HepG2 (cell line): ENCODE measurements around the gene ZMIZ2. TPM values are rescaled to one million over a fixed set of nuclear protein-coding genes. Genes with fewer than 3 reads are reported as not detected.

Experiments used
- ADNP ChIP-seq: sonication (generic); formaldehyde crosslinking; IDR thresholded peaks from 2 replicates; pipeline ENCODE4 v1.4.0; 2020; ENCODE audit warnings: missing genetic modification reagents
- ARID2 ChIP-seq: sonication (generic); formaldehyde crosslinking; IDR thresholded peaks from 2 replicates; pipeline ENCODE4 v1.8.1; 2022; ENCODE audit warnings: mild to moderate bottlenecking, missing genetic modification reagents, borderline replicate concordance
- CCDC6 ChIP-seq: sonication (generic); formaldehyde crosslinking; IDR thresholded peaks from 2 replicates; pipeline ENCODE4 v1.8.1; 2022; ENCODE audit warnings: mild to moderate bottlenecking, missing genetic modification reagents, moderate library complexity
- FOXC1 ChIP-seq: sonication (generic); formaldehyde crosslinking; IDR thresholded peaks from 2 replicates; pipeline ENCODE4 v1.8.0; 2022; ENCODE audit warnings: mild to moderate bottlenecking, missing genetic modification reagents, borderline replicate concordance
- HNRNPL ChIP-seq: fragments of 200-400 bp; formaldehyde crosslinking; IDR thresholded peaks from 2 replicates; pipeline ENCODE4 v1.6.1; 2017; ENCODE audit warnings: mild to moderate bottlenecking, low read depth, low read length
- KAT7 ChIP-seq: IDR thresholded peaks from 2 replicates; pipeline ENCODE4 v1.6.1; 2018; ENCODE audit warnings: borderline replicate concordance, missing compliant biosample characterization
- MYNN ChIP-seq: sonication (generic); formaldehyde crosslinking; IDR thresholded peaks from 2 replicates; pipeline ENCODE4 v1.4.0; 2020; ENCODE audit warnings: mild to moderate bottlenecking, low read depth, missing genetic modification reagents
- NFYC ChIP-seq: IDR thresholded peaks from 2 replicates; pipeline ENCODE4 v1.6.1; 2016; ENCODE audit warnings: missing genetic modification reagents, missing compliant biosample characterization
- polyA plus RNA-seq, 8 experiments: library from polyadenylated mRNA; depleted of rRNA in 3 of 8; stranded (reverse) in 7 of 8; unstranded in 1 of 8; fragments of >200 nt; fragmentation: Illumina TruSeq in 4 of 8; extraction: Trizol in 4 of 8; gene quantifications; 2 replicates each; pipeline versions ENCODE4 v1.2.1 to v1.2.3, GENCODE V29; 2011 to 2016; ENCODE audit warnings: low read depth in 4 of 8, missing spikeins in 1 of 8, mixed read lengths in 1 of 8; ENCODE audit not compliant: insufficient read depth in 1 of 8
- total RNA-seq, 5 experiments: library from RNA; depleted of rRNA; stranded (reverse); fragments of >200 nt; fragmentation: Illumina TruSeq; extraction: Trizol; gene quantifications; 2 replicates each; pipeline ENCODE4 v1.2.3, GENCODE V29; 2016; ENCODE audit warnings: low read depth in 1 of 5
- TF ChIP-seq, protein P1 (sequence below): fragments of 450-650 bp; IDR thresholded peaks from 2 replicates; pipeline ENCODE4 v1.6.1; 2016
- TF ChIP-seq, protein P2 (sequence below): IDR thresholded peaks from 2 replicates; pipeline ENCODE4 v1.6.1; 2018; ENCODE audit warnings: missing genetic modification reagents
- TF ChIP-seq, protein P3 (sequence below): sonication (generic); formaldehyde crosslinking; IDR thresholded peaks from 2 replicates; pipeline ENCODE4 v1.8.1; 2023; ENCODE audit warnings: mild to moderate bottlenecking, moderate library complexity, missing genetic modification reagents
- TF ChIP-seq, protein P4 (sequence below): IDR thresholded peaks from 2 replicates; pipeline ENCODE4 v1.6.1; 2016; ENCODE audit warnings: low read depth
- TF ChIP-seq, protein P5 (sequence below): sonication (generic); formaldehyde crosslinking; IDR thresholded peaks from 2 replicates; pipeline ENCODE4 v1.4.0; 2020; ENCODE audit warnings: missing genetic modification reagents, borderline replicate concordance
- TF ChIP-seq, protein P6 (sequence below): sonication (generic); formaldehyde crosslinking; conservative IDR thresholded peaks from 2 replicates; pipeline ENCODE4 v1.4.0; 2020; ENCODE audit warnings: missing genetic modification reagents
- TF ChIP-seq, protein P7 (sequence below): IDR thresholded peaks from 2 replicates; pipeline ENCODE4 v1.6.1; 2016; ENCODE audit warnings: mild to moderate bottlenecking, missing biosample characterization, missing genetic modification reagents
- TF ChIP-seq, protein P8 (sequence below): sonication (generic); formaldehyde crosslinking; IDR thresholded peaks from 2 replicates; pipeline ENCODE4 v1.4.0; 2020; ENCODE audit warnings: mild to moderate bottlenecking, missing genetic modification reagents

The ZMIZ2 gene
- total and polyA plus RNA-seq, 2 of the 13 experiments (the other 11 are each of a cell fraction or from before 2014, with no cell fraction given) = 4.9 to 7.9 TPM

DNA sequence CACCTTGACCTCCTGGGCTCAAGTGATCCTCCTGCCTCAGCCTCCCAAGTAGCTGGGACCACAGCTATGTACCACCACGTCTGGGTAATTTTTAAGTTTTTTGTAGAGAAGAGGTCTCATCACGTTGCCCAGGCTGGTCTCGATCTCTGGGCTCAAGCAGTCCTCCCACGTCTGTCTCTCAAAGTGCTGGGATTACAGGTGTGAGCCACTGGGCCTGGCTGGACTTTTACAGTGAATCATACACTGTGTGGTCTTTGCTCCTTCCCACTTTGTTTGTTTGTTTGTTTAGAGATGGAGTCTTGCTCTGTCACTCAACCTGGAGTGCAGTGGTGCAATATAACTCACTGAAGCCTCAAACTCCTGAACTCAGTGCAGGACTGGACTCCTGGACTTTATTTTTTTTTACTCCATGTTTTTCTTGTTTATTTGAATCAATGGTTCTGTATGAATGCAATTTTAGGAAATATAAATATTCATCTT lies 60.3 kb downstream of the ZMIZ2 start (continued):
- TF ChIP-seq, protein P1, sequence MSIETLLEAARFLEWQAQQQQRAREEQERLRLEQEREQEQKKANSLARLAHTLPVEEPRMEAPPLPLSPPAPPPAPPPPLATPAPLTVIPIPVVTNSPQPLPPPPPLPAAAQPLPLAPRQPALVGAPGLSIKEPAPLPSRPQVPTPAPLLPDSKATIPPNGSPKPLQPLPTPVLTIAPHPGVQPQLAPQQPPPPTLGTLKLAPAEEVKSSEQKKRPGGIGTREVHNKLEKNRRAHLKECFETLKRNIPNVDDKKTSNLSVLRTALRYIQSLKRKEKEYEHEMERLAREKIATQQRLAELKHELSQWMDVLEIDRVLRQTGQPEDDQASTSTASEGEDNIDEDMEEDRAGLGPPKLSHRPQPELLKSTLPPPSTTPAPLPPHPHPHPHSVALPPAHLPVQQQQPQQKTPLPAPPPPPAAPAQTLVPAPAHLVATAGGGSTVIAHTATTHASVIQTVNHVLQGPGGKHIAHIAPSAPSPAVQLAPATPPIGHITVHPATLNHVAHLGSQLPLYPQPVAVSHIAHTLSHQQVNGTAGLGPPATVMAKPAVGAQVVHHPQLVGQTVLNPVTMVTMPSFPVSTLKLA = no peak
- TF ChIP-seq, protein P2, sequence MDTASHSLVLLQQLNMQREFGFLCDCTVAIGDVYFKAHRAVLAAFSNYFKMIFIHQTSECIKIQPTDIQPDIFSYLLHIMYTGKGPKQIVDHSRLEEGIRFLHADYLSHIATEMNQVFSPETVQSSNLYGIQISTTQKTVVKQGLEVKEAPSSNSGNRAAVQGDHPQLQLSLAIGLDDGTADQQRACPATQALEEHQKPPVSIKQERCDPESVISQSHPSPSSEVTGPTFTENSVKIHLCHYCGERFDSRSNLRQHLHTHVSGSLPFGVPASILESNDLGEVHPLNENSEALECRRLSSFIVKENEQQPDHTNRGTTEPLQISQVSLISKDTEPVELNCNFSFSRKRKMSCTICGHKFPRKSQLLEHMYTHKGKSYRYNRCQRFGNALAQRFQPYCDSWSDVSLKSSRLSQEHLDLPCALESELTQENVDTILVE (CRISPR knock-in tag) = no peak
- TF ChIP-seq, protein P3, sequence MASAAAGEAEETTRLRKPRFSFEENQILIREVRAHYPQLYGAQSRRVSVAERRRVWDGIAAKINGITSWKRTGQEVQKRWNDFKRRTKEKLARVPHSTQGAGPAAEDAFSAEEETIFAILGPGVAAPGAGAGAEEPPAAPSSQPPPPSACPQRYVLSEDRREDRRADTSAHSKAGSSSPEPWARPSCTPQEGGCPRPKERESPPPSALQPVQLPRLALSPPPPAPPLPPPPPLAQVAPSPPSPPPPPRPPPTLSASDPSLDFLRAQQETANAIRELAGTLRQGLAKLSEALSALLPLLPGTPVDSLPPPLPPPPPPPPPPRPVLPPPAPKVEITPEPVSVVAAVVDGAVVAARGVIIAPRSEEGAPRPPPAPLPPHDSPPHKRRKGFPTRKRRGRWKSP = 0 out of 2 replicates have a peak, but pooled peaks have one; percentile 39
- TF ChIP-seq MYNN (CRISPR knock-in tag) (no peak), ARID2 (no peak), HNRNPL (no peak), KAT7 (CRISPR knock-in tag) (no peak), FOXC1 (CRISPR knock-in tag) (no peak), CCDC6 (CRISPR knock-in tag) (no peak), NFYC (CRISPR knock-in tag) (no peak), ADNP (CRISPR knock-in tag) (0 out of 2 replicates have a peak, but pooled peaks have one; percentile 11)
- TF ChIP-seq, protein P4, sequence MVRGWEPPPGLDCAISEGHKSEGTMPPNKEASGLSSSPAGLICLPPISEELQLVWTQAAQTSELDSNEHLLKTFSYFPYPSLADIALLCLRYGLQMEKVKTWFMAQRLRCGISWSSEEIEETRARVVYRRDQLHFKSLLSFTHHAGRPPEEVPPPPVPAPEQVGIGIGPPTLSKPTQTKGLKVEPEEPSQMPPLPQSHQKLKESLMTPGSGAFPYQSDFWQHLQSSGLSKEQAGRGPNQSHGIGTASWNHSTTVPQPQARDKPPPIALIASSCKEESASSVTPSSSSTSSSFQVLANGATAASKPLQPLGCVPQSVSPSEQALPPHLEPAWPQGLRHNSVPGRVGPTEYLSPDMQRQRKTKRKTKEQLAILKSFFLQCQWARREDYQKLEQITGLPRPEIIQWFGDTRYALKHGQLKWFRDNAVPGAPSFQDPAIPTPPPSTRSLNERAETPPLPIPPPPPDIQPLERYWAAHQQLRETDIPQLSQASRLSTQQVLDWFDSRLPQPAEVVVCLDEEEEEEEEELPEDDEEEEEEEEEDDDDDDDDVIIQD (CRISPR knock-in tag) = no peak
- TF ChIP-seq, protein P5, sequence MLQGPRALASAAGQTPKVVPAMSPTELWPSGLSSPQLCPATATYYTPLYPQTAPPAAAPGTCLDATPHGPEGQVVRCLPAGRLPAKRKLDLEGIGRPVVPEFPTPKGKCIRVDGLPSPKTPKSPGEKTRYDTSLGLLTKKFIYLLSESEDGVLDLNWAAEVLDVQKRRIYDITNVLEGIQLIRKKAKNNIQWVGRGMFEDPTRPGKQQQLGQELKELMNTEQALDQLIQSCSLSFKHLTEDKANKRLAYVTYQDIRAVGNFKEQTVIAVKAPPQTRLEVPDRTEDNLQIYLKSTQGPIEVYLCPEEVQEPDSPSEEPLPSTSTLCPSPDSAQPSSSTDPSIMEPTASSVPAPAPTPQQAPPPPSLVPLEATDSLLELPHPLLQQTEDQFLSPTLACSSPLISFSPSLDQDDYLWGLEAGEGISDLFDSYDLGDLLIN (CRISPR knock-in tag) = no peak
- TF ChIP-seq, protein P6, sequence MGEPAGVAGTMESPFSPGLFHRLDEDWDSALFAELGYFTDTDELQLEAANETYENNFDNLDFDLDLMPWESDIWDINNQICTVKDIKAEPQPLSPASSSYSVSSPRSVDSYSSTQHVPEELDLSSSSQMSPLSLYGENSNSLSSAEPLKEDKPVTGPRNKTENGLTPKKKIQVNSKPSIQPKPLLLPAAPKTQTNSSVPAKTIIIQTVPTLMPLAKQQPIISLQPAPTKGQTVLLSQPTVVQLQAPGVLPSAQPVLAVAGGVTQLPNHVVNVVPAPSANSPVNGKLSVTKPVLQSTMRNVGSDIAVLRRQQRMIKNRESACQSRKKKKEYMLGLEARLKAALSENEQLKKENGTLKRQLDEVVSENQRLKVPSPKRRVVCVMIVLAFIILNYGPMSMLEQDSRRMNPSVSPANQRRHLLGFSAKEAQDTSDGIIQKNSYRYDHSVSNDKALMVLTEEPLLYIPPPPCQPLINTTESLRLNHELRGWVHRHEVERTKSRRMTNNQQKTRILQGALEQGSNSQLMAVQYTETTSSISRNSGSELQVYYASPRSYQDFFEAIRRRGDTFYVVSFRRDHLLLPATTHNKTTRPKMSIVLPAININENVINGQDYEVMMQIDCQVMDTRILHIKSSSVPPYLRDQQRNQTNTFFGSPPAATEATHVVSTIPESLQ = no peak
- TF ChIP-seq, protein P7, sequence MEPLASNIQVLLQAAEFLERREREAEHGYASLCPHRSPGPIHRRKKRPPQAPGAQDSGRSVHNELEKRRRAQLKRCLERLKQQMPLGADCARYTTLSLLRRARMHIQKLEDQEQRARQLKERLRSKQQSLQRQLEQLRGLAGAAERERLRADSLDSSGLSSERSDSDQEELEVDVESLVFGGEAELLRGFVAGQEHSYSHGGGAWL (CRISPR knock-in tag) = no peak
- TF ChIP-seq, protein P8, sequence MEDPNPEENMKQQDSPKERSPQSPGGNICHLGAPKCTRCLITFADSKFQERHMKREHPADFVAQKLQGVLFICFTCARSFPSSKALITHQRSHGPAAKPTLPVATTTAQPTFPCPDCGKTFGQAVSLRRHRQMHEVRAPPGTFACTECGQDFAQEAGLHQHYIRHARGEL (CRISPR knock-in tag) = no peak
